PFSK-1 (cell line): ENCODE measurements around the gene UNC5B.

Experiments used
- FOXP2 ChIP-seq: optimal IDR thresholded peaks from 2 replicates; pipeline ENCODE3; 2011; ENCODE audit warnings: borderline replicate concordance, control low read depth, inconsistent platforms; ENCODE audit not compliant: insufficient read depth; ENCODE audit errors: extremely low read length, extremely low read depth
- POLR2AphosphoS5 ChIP-seq: IDR thresholded peaks from 2 replicates; pipeline ENCODE4 v1.6.1; 2012; ENCODE audit warnings: low read depth, mild to moderate bottlenecking, control low read depth, low read length, moderate library complexity
- REST ChIP-seq, 2 experiments: IDR thresholded peaks; 2 replicates each; pipeline versions ENCODE4 v1.6.1 to v1.8.0; 2011 to 2012; ENCODE audit warnings: low read depth in 2 of 2, low read length in 2 of 2, control low read depth in 1 of 2, inconsistent platforms in 1 of 2, mild to moderate bottlenecking in 1 of 2, moderate library complexity in 1 of 2; ENCODE audit not compliant: insufficient read depth in 1 of 2
- SIN3A ChIP-seq: IDR thresholded peaks from 2 replicates; pipeline ENCODE4 v1.6.1; 2012; ENCODE audit warnings: mild to moderate bottlenecking, low read length, moderate library complexity, borderline replicate concordance; ENCODE audit not compliant: insufficient read depth
- TAF1 ChIP-seq: IDR thresholded peaks from 2 replicates; pipeline ENCODE4 v1.6.1; 2012; ENCODE audit warnings: low read length, control low read depth, borderline replicate concordance; ENCODE audit not compliant: insufficient read depth

GRCh38 chr10:71258046-71258445 is 45.7 kb downstream of the UNC5B start:
- no peak for TF ChIP-seq POLR2AphosphoS5
- no peak for TF ChIP-seq REST (IDR thresholded peaks at IDR 0.05; ENCODE audit: insufficient read depth in 1 of 2, low read depth in 2 of 2, low read length in 2 of 2)
- TF ChIP-seq TAF1 = no peak
- no peak for TF ChIP-seq SIN3A
- TF ChIP-seq FOXP2 = no peak
